ENCODE results near the gene STX1B. TPM values are rescaled to one million over a fixed set of nuclear protein-coding genes. Genes with fewer than 3 reads are reported as not detected.

Gene STX1B
- total and polyA plus RNA-seq, 2 of the 8 experiments (the other 6 are each of a cell fraction or from before 2014, with no cell fraction given) = 8.9 to 20.2 TPM

DNA sequence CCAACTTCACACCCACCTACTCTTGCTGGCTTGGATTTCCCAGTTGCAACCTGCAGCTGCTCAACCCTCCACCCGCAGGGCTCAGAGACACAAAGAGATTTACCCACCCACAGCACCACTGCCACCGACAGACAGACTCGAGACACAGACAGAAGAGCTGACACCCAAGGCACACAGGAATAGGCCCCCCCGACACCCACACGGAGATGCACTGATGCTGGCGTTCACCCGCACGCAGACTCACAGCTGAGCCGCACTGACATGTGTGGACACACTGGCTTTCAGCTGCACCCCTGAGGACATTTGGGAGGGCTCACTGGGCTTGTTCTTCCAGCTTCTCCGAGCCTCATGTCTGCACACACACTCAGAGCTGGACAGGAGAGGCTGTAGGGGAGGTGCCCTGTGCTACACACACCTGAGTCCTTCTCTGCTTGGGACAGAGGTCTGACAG is 8.2 kb downstream of the STX1B start (continued):
- no peak for TF ChIP-seq ZNF274 (IDR thresholded peaks at IDR 0.05; ENCODE audit: borderline replicate concordance, extremely low read depth, low read length)
- no peak for TF ChIP-seq CREB1 (IDR thresholded peaks at IDR 0.05)
- TF ChIP-seq, protein P1, sequence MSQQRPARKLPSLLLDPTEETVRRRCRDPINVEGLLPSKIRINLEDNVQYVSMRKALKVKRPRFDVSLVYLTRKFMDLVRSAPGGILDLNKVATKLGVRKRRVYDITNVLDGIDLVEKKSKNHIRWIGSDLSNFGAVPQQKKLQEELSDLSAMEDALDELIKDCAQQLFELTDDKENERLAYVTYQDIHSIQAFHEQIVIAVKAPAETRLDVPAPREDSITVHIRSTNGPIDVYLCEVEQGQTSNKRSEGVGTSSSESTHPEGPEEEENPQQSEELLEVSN (IDR thresholded peaks at IDR 0.05) = no peak
